Testis (tissue), 2 donors: ENCODE measurements around the gene TMEM238.

Source experiments
- CTCF ChIP-seq, 3 experiments: fragments of 450-650 bp in 2 of 3; fragments of 200-600 bp in 1 of 3; sonication (generic) in 1 of 3; IDR thresholded peaks; one replicate each; pipeline ENCODE4 v1.5.1; 2016 to 2019; ENCODE audit warnings: antibody characterized with exemption in 3 of 3, mild to moderate bottlenecking in 2 of 3, moderate library complexity in 1 of 3
- POLR2A ChIP-seq: fragments of 450-650 bp; IDR thresholded peaks from one replicate; pipeline ENCODE4 v1.6.1; 2017; ENCODE audit warnings: antibody characterized with exemption, mild to moderate bottlenecking, moderate library complexity

- TF ChIP-seq CTCF (IDR thresholded peaks at IDR 0.05): no peak
- TF ChIP-seq POLR2A: no peak
These were observed 9.9 kb downstream of the TMEM238 start for GRCh38 chr19:55373993-55374757.
